Brain microvascular endothelial cell (primary cell): ENCODE measurements around the gene EPHA4.

ENCODE experiments used
- DNase-seq: peaks from one replicate; pipeline ENCODE4 v3.0.0-alpha.2; 2020
- H3K27ac ChIP-seq: fragments of 250-450 bp; sonication (Bioruptor Pico); 2 replicates; pipeline ENCODE4 v1.5.1; 2020; ENCODE audit warnings: mild to moderate bottlenecking, moderate library complexity
- H3K27me3 ChIP-seq: fragments of 250-450 bp; sonication (Bioruptor Pico); replicated peaks from 2 replicates; pipeline ENCODE4 v1.5.1; 2020; ENCODE audit warnings: mild to moderate bottlenecking
- H3K36me3 ChIP-seq: fragments of 250-450 bp; sonication (Bioruptor Pico); replicated peaks from 2 replicates; pipeline ENCODE4 v1.5.1; 2020; ENCODE audit warnings: mild to moderate bottlenecking
- H3K4me3 ChIP-seq: 2 replicates; pipeline ENCODE4 v1.5.1; 2011; ENCODE audit warnings: low read depth, mild to moderate bottlenecking, control low read depth, low read length, moderate library complexity
- in situ Hi-C: cut with HindIII; loops from 2 replicates; pipeline ENCODE4 v1.10.0; 2017; ENCODE audit warnings: low sequenced_read_pairs, low pct_ligation_motif_present
- TF ChIP-seq, protein P1 (sequence below): IDR thresholded peaks from 2 replicates; pipeline ENCODE4 v1.5.1; 2011; ENCODE audit warnings: low read depth, mild to moderate bottlenecking, moderate library complexity, low read length, control low read depth, inconsistent platforms; ENCODE audit errors: missing control alignments

EPHA4 gene

DNA sequence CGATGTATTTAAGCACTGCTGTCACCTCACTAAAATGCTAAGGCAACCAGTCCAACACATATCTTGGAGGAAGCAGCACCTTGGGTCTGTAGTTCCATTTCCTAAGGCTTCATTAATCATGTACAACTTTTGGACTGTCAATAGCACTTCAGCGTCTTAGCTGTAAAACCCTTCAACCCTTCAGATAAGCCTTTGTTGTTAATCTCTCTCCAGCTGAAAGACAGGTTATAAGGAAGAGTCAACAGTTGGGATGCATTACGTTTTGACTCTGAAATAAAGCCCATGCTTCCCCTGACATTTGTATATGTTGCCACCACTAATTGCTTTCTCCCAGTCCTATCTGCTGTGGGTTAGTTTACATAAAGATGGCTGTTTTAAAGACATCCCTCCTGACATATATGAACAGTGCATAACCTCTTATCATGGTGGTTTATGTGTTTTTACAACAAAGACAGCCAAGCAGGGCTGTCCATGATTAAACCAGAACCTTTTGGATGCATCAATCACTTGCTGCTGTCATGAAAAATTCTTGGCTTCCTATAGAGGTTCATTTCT is 81.5 kb downstream of the EPHA4 start:
- H3K27me3 ChIP-seq, result no peaks in the 10 kb centered on the region
- in situ Hi-C loops, result no loop called here
- TF ChIP-seq, protein P1, sequence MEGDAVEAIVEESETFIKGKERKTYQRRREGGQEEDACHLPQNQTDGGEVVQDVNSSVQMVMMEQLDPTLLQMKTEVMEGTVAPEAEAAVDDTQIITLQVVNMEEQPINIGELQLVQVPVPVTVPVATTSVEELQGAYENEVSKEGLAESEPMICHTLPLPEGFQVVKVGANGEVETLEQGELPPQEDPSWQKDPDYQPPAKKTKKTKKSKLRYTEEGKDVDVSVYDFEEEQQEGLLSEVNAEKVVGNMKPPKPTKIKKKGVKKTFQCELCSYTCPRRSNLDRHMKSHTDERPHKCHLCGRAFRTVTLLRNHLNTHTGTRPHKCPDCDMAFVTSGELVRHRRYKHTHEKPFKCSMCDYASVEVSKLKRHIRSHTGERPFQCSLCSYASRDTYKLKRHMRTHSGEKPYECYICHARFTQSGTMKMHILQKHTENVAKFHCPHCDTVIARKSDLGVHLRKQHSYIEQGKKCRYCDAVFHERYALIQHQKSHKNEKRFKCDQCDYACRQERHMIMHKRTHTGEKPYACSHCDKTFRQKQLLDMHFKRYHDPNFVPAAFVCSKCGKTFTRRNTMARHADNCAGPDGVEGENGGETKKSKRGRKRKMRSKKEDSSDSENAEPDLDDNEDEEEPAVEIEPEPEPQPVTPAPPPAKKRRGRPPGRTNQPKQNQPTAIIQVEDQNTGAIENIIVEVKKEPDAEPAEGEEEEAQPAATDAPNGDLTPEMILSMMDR, result no peak
- DNase-seq, result no peak
- no peak overlapping the region for H3K4me3 ChIP-seq
- no peaks in the 10 kb centered on the region for H3K36me3 ChIP-seq
- no peak overlapping the region for H3K27ac ChIP-seq

DNA sequence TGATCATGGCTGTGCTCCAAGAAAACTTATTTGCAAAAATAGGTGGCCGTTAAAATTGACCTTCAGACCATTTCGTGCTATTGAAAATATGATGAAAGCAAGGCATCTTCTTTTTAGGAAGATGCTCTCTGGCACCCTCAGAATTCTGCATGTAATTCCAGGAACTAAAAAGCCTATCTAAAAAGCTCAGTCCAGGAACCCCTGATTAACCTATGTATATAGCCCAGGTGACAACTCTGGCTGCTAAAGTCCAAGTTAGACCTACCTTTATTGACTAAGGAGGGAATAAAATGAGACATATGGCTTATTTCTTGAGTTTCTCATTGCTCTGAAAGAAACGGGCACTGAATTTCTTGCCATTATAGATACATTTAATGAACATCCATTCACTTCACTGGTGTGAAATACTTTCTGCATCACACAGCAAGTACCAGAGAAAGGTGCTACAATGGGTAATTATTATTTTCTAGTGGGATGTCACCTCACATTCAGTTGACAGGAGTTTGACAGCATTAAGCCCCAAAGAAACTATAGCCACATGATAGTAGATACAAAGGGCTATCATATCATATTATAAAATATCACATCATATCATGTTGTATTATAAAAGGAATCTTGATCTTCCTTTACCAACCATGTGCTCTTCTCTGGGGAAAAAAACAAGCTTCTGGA is 83.8 kb downstream of the EPHA4 start:
- Histone ChIP-seq H3K27me3 (no peaks in the 10 kb centered on the region), H3K27ac (no peak overlapping the region), H3K36me3 (no peaks in the 10 kb centered on the region), H3K4me3 (no peak overlapping the region)
- DNase-seq, result no peak
- in situ Hi-C loops, result no loop called here
- TF ChIP-seq, protein P1, result no peak

DNA sequence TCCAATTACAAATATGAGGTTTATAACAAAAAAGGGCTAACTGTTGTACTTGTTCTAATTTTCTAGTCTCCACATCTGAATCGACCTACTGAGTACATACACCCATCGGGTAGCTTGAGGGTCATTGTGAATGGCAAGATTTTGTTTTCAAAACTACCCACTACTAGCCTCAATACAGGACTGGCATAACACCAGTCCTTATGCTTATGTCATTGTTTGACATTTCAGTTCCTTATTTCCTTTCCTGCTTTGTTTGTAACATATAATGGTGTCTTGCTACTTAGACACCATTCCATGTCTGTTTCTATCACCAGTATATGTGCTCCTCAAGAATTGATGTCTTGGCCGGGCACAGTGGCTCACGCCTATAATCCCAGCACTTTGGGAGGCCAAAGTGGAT is 86.0 kb downstream of the EPHA4 start:
- in situ Hi-C loops, result no loop called here
- Histone ChIP-seq H3K4me3 (no peak overlapping the region), H3K27me3 (no peaks in the 10 kb centered on the region), H3K36me3 (no peaks in the 10 kb centered on the region), H3K27ac (no peak overlapping the region)
- TF ChIP-seq, protein P1, result no peak
- no peak for DNase-seq

DNA sequence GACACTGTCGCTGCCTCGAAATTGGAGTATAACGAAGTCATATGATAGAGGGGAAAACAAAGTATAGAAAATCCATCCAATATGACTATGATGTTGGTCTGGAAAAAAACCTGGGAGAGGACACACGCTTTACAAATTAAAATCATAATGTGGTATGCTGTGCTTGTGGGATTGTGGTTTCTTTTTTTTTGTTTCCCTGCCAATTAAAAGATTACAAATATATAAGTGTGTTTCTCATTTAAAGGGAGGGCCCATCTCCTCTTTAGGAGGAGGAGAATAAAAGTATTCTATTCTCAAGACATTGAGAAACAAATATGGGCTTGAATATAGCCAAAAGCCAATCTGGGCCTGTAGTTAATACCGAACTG is 86.6 kb downstream of the EPHA4 start:
- no peaks in the 10 kb centered on the region for H3K27me3 ChIP-seq

DNA sequence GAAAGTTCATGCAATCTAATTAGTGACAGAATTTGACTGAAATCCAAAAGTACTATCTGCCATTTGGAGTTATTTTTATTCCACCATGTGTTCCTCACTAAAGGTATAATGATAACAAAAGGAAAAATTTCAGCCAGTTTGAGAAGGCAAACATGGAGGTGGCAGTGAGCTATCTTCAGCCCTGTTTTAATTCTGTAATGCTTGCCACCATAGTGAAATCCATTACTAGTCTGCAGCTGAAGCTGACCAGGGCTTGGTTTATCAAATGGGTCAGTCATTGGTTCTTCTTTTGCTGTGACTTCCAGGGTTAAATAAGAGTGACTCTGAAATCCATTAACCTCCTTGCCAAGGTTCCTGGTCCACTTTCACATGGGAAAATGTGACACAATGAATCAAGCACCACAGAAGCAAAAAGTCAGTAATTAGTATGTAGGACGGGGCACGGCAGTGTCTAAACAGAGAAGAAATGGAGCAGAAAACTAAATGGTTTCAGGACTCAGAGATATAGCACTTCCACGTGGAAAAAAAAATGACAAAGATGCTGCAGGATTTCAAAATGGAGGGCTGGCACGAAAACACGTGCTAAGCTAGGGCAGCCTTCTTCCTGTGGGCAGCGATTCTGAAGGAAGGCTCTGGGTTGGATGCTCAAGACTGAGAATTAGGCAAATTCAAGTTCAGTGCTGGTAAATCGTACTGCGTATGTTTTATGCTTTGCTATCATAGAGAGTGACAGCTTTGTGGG is 87.2 kb downstream of the EPHA4 start:
- in situ Hi-C loops, result no loop called here
- Histone ChIP-seq H3K4me3 (no peak overlapping the region), H3K27me3 (no peaks in the 10 kb centered on the region), H3K36me3 (no peaks in the 10 kb centered on the region), H3K27ac (no peak overlapping the region)
- DNase-seq, result no peak
- TF ChIP-seq, protein P1, result no peak

More for the DNA sequence above, 86.6 kb downstream of the EPHA4 start:
- H3K36me3 ChIP-seq, result no peaks in the 10 kb centered on the region
- in situ Hi-C loops, result no loop called here
- H3K4me3 ChIP-seq, result no peak overlapping the region
- no peak for DNase-seq
- no peak overlapping the region for H3K27ac ChIP-seq
- TF ChIP-seq, protein P1, result no peak
